SK-N-SH (cell line): ENCODE data around the gene PMM2. TPM values are rescaled to one million over a fixed set of nuclear protein-coding genes. Genes with fewer than 3 reads are reported as not detected.

Source experiments
- CTCF ChIA-PET: fragments of 300-600, 350-600 bp; formaldehyde crosslinking; extraction: SDS; loops from one replicate; lab custom pipeline; 2021; lab: Yijun Ruan, JAX
- POLR2A ChIA-PET: fragments of 350-600 bp; sonication (Branson Sonifier 250); formaldehyde crosslinking; extraction: SDS; loops from one replicate; lab custom pipeline; 2020; ENCODE audit warnings: antibody characterized with exemption, inconsistent platforms; lab: Yijun Ruan, JAX
- DNase-seq: peaks from one replicate; pipeline ENCODE4 v3.0.0; 2012
- H2AFZ ChIP-seq: fragments of 200-600 bp; sonication (generic); 2 replicates; pipeline ENCODE4 v1.8.1; 2016; ENCODE audit warnings: antibody characterized with exemption, mild to moderate bottlenecking, low read depth
- H3F3A ChIP-seq: fragments of 200-600 bp; sonication (generic); replicated peaks from 2 replicates; pipeline ENCODE3; 2016; ENCODE audit warnings: antibody characterized with exemption, mild to moderate bottlenecking; ENCODE audit not compliant: insufficient read depth
- H3K27ac ChIP-seq, 2 experiments: fragments of 200-500 bp in 1 of 2; fragments of 200-600 bp in 1 of 2; sonication (Bioruptor generic) in 1 of 2; sonication (generic), shearing (Covaris generic) in 1 of 2; 2 replicates each; pipeline versions ENCODE4 v1.5.1 to v1.6.1; 2014 to 2016; ENCODE audit warnings: low read depth in 2 of 2, inconsistent platforms in 1 of 2, low read length in 1 of 2, mild to moderate bottlenecking in 1 of 2, mixed read lengths in 1 of 2
- H3K27me3 ChIP-seq: fragments of 200-600 bp; sonication (generic), shearing (Covaris generic); 2 replicates; pipeline ENCODE4 v1.6.1; 2016; ENCODE audit warnings: mixed run types; ENCODE audit not compliant: insufficient read depth
- H3K36me3 ChIP-seq, 2 experiments: fragments of 200-500 bp in 1 of 2; fragments of 200-600 bp in 1 of 2; sonication (Bioruptor generic) in 1 of 2; sonication (generic) in 1 of 2; replicated peaks in 1 of 2; 2 replicates each; pipeline versions ENCODE3 to v1.5.1; 2014 to 2016; ENCODE audit warnings: low read length in 1 of 2, mild to moderate bottlenecking in 1 of 2; ENCODE audit not compliant: insufficient read depth in 2 of 2, control insufficient read depth in 1 of 2
- H3K4me1 ChIP-seq, 2 experiments: fragments of 200-500 bp in 1 of 2; fragments of 200-600 bp in 1 of 2; sonication (Bioruptor generic) in 1 of 2; sonication (generic), shearing (Covaris generic) in 1 of 2; 2 replicates each; pipeline versions ENCODE4 v1.5.1 to v1.6.1; 2014 to 2016; ENCODE audit warnings: low read depth in 1 of 2, low read length in 1 of 2, mixed run types in 1 of 2; ENCODE audit not compliant: insufficient read depth in 2 of 2, control insufficient read depth in 1 of 2
- H3K4me2 ChIP-seq: fragments of 200-600 bp; sonication (generic), shearing (Covaris generic); 2 replicates; pipeline ENCODE4 v1.6.1; 2017; ENCODE audit warnings: mixed run types
- H3K4me3 ChIP-seq, 2 experiments: fragments of 200-500 bp in 1 of 2; fragments of 200-600 bp in 1 of 2; sonication (Bioruptor generic) in 1 of 2; sonication (generic), shearing (Covaris generic) in 1 of 2; 2 replicates each; pipeline versions ENCODE4 v1.5.1 to v1.8.1; 2014 to 2016; ENCODE audit warnings: low read depth in 2 of 2, inconsistent platforms in 1 of 2, low read length in 1 of 2, mild to moderate bottlenecking in 1 of 2, mixed read lengths in 1 of 2, moderate library complexity in 1 of 2
- H3K79me2 ChIP-seq: fragments of 200-600 bp; sonication (generic); 2 replicates; pipeline ENCODE4 v1.8.1; 2017; ENCODE audit warnings: mild to moderate bottlenecking; ENCODE audit not compliant: insufficient read depth
- H3K9ac ChIP-seq: fragments of 200-600 bp; sonication (generic); 2 replicates; pipeline ENCODE4 v1.6.1; 2017; ENCODE audit warnings: mixed run types
- H3K9me2 ChIP-seq: fragments of 200-600 bp; sonication (generic); 2 replicates; pipeline ENCODE4 v1.6.1; 2017; ENCODE audit warnings: mixed run types
- H3K9me3 ChIP-seq: fragments of 200-600 bp; sonication (generic); 2 replicates; pipeline ENCODE4 v1.6.1; 2017; ENCODE audit warnings: mixed run types, mild to moderate bottlenecking, moderate library complexity
- H4K20me1 ChIP-seq: fragments of 200-600 bp; sonication (generic); 2 replicates; pipeline ENCODE4 v1.6.1; 2017; ENCODE audit warnings: mild to moderate bottlenecking, mixed run types; ENCODE audit not compliant: insufficient read depth
- ELF1 ChIP-seq: IDR thresholded peaks from 2 replicates; pipeline ENCODE4 v1.4.0; 2012
- EP300 ChIP-seq, 2 experiments: IDR thresholded peaks; 2 replicates each; pipeline versions ENCODE4 v1.4.0 to v1.6.1; 2012; ENCODE audit warnings: borderline replicate concordance in 1 of 2, low read depth in 1 of 2, low read length in 1 of 2
- EZH2phosphoT487 ChIP-seq: fragments of 200-600 bp; sonication (generic); IDR thresholded peaks from 2 replicates; pipeline ENCODE4 v1.6.1; 2017; ENCODE audit warnings: low read depth, mixed run types, mild to moderate bottlenecking, antibody characterized with exemption, moderate library complexity, borderline replicate concordance
- JUND ChIP-seq: IDR thresholded peaks from 2 replicates; pipeline ENCODE4 v1.4.0; 2012
- MEF2A ChIP-seq: IDR thresholded peaks from 2 replicates; pipeline ENCODE4 v1.4.0; 2012; ENCODE audit warnings: low read depth, borderline replicate concordance
- MXI1 ChIP-seq: IDR thresholded peaks from 2 replicates; pipeline ENCODE4 v1.6.1; 2012; ENCODE audit warnings: mild to moderate bottlenecking, low read depth, low read length, improper control_type of control experiment
- NFIC ChIP-seq: IDR thresholded peaks from 2 replicates; pipeline ENCODE4 v1.4.0; 2012; ENCODE audit warnings: borderline replicate concordance
- POLR2AphosphoS5 ChIP-seq: IDR thresholded peaks from 2 replicates; pipeline ENCODE4 v1.6.1; 2012; ENCODE audit warnings: low read depth, low read length
- RAD21 ChIP-seq: IDR thresholded peaks from 2 replicates; pipeline ENCODE4 v1.6.1; 2012; ENCODE audit warnings: mild to moderate bottlenecking, low read length
- RCOR1 ChIP-seq: fragments of 150-350 bp; IDR thresholded peaks from 2 replicates; pipeline ENCODE4 v1.6.1; 2017; ENCODE audit warnings: antibody characterized with exemption, low read length
- RFX5 ChIP-seq: IDR thresholded peaks from 2 replicates; pipeline ENCODE4 v1.6.1; 2012; ENCODE audit warnings: mild to moderate bottlenecking, improper control_type of control experiment, low read length
- TAF1 ChIP-seq: IDR thresholded peaks from 2 replicates; pipeline ENCODE4 v1.6.1; 2012; ENCODE audit warnings: low read depth, mild to moderate bottlenecking, low read length, moderate library complexity, borderline replicate concordance
- TCF12 ChIP-seq: IDR thresholded peaks from 2 replicates; pipeline ENCODE4 v1.4.0; 2012
- TEAD4 ChIP-seq: IDR thresholded peaks from 2 replicates; pipeline ENCODE4 v1.4.0; 2012; ENCODE audit warnings: mild to moderate bottlenecking, borderline replicate concordance; ENCODE audit not compliant: insufficient read depth
- WGBS: methylation state at CpG from one replicate; pipeline ENCODE4 v1.1.6; 2017; ENCODE audit warnings: low lambda C conversion rate; 5-methylcytosine and 5-hydroxymethylcytosine counted together
- polyA plus RNA-seq, 3 experiments: library from polyadenylated mRNA; depleted of rRNA; stranded (reverse); fragments of >200 nt; gene quantifications; 2 replicates each; pipeline ENCODE4 v1.2.3, GENCODE V29; 2012
- TF ChIP-seq, protein P1 (sequence below): IDR thresholded peaks from 2 replicates; pipeline ENCODE4 v1.6.1; 2012; ENCODE audit warnings: mild to moderate bottlenecking, low read depth, low read length, moderate library complexity
- TF ChIP-seq, protein P2 (sequence below): IDR thresholded peaks from 2 replicates; pipeline ENCODE4 v1.4.0; 2012; ENCODE audit warnings: low read depth, borderline replicate concordance
- TF ChIP-seq, protein P3 (sequence below): fragments of 150-350 bp; IDR thresholded peaks from 2 replicates; pipeline ENCODE4 v1.6.1; 2017; ENCODE audit warnings: antibody characterized with exemption, low read length, low read depth, borderline replicate concordance

PMM2 gene
- polyA plus RNA-seq, 1 of the 3 experiments (the other 2 are of a cell fraction): 24.3 TPM

DNA sequence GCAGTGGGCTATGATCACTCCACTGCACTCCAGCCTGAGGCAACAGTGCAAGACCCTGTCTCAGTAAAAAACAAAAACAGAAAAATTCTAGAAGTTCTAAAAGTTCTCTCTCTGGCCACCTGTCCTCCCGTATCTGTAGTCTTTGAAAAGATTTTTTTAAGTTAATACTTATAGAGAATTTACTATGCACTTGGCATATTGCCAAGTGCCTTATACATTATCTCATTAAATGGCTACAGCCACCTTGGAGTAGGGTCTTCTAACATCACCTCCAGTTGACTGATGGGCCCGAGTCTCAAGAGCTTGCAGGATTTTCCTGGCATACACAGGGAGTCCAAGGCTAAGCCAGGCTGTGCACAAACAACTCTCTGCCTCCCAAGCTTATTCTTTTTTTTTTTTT is 44.9 kb upstream of the PMM2 start:
- no peak overlapping the region for H3K9ac ChIP-seq
- H3K79me2 ChIP-seq: no peaks in the 10 kb centered on the region
- H3K4me1 ChIP-seq: peaks cover 3 to 6% of the 10 kb centered on the region in 2 experiments; a peak in 2 of 4 replicates
- H3K27ac ChIP-seq: no peak overlapping the region
- H3K36me3 ChIP-seq: peaks cover 0 to 4% of the 10 kb centered on the region in 2 experiments
- CTCF ChIA-PET: interaction anchor here (0.9 to 1.2 kb wide), 3 partner anchors 13 to 117 kb away, joined by 3 read pairs; no protein-coding TSS in a partner anchor
- DNase-seq: no peak
- POLR2A ChIA-PET: no interaction called here
- no peaks in the 10 kb centered on the region for H3F3A ChIP-seq
- H3K4me2 ChIP-seq: no peak overlapping the region
- no peaks in the 10 kb centered on the region for H3K9me2 ChIP-seq
- TF ChIP-seq, protein P1, sequence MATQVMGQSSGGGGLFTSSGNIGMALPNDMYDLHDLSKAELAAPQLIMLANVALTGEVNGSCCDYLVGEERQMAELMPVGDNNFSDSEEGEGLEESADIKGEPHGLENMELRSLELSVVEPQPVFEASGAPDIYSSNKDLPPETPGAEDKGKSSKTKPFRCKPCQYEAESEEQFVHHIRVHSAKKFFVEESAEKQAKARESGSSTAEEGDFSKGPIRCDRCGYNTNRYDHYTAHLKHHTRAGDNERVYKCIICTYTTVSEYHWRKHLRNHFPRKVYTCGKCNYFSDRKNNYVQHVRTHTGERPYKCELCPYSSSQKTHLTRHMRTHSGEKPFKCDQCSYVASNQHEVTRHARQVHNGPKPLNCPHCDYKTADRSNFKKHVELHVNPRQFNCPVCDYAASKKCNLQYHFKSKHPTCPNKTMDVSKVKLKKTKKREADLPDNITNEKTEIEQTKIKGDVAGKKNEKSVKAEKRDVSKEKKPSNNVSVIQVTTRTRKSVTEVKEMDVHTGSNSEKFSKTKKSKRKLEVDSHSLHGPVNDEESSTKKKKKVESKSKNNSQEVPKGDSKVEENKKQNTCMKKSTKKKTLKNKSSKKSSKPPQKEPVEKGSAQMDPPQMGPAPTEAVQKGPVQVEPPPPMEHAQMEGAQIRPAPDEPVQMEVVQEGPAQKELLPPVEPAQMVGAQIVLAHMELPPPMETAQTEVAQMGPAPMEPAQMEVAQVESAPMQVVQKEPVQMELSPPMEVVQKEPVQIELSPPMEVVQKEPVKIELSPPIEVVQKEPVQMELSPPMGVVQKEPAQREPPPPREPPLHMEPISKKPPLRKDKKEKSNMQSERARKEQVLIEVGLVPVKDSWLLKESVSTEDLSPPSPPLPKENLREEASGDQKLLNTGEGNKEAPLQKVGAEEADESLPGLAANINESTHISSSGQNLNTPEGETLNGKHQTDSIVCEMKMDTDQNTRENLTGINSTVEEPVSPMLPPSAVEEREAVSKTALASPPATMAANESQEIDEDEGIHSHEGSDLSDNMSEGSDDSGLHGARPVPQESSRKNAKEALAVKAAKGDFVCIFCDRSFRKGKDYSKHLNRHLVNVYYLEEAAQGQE: no peak
- TF ChIP-seq ELF1: no peak
- TF ChIP-seq, protein P2, sequence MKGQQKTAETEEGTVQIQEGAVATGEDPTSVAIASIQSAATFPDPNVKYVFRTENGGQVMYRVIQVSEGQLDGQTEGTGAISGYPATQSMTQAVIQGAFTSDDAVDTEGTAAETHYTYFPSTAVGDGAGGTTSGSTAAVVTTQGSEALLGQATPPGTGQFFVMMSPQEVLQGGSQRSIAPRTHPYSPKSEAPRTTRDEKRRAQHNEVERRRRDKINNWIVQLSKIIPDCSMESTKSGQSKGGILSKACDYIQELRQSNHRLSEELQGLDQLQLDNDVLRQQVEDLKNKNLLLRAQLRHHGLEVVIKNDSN: no peak
- no peak for TF ChIP-seq RAD21
- no peak for TF ChIP-seq JUND
- no peak for TF ChIP-seq TEAD4
- no peak for TF ChIP-seq MXI1
- TF ChIP-seq NFIC: peak; percentile 36; the same call in 1 of the 2 replicates
- no peak overlapping the region for H3K4me3 ChIP-seq
- no peaks in the 10 kb centered on the region for H3K9me3 ChIP-seq
- H2AFZ ChIP-seq: no peak overlapping the region
- 19% methylated on average over 2 of the region's 2 CpGs for WGBS
- no peaks in the 10 kb centered on the region for H4K20me1 ChIP-seq
- H3K27me3 ChIP-seq: no peaks in the 10 kb centered on the region

DNA sequence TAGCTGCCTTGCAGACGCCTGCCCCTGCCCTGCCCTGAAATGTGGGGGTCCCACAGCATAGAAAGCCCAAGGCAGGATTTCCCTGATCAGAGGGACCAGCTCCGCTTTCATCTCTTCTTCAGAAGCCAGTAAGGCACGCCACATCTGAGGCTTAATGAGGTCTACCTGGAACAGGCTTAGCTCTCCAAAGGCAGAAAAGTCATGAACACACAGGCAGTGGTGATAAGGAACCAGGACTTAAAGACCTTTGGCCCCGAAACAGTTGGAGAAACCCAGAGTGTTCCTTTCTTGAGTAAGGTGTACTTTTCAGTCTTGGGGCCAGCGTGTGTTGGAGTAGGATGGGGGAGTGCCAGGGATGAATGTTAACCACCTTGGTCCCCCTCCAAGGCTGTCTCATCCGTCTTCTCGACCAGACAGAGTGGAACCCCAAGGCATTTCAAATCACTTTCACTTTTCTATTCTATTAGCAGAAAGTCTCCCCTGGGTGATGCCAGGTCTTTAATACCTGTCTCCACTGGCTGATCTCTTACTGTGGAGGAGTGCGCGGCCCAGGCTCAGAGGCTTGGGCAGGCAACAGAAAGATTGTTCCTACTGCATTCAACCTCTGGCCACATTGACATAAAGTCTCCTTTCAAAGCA is 44.1 kb upstream of the PMM2 start:
- H3K36me3 ChIP-seq: peaks cover 0 to 4% of the 10 kb centered on the region in 2 experiments
- no peak overlapping the region for H2AFZ ChIP-seq
- no peak for TF ChIP-seq TCF12
- no peak for TF ChIP-seq POLR2AphosphoS5
- TF ChIP-seq RAD21: no peak
- no peak for TF ChIP-seq TAF1
- TF ChIP-seq EZH2phosphoT487: no peak
- no peak for TF ChIP-seq MEF2A
- no peak for TF ChIP-seq RFX5
- TF ChIP-seq, protein P3, sequence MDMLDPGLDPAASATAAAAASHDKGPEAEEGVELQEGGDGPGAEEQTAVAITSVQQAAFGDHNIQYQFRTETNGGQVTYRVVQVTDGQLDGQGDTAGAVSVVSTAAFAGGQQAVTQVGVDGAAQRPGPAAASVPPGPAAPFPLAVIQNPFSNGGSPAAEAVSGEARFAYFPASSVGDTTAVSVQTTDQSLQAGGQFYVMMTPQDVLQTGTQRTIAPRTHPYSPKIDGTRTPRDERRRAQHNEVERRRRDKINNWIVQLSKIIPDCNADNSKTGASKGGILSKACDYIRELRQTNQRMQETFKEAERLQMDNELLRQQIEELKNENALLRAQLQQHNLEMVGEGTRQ: no peak
- no peak for TF ChIP-seq RCOR1
- no peak for TF ChIP-seq EP300 (IDR thresholded peaks at IDR 0.05; ENCODE audit: borderline replicate concordance in 1 of 2, low read depth in 1 of 2, low read length in 1 of 2)
- POLR2A ChIA-PET: no interaction called here
- H3K27me3 ChIP-seq: no peaks in the 10 kb centered on the region
- H3K4me2 ChIP-seq: no peak overlapping the region
- H3K4me1 ChIP-seq: peaks cover 3 to 6% of the 10 kb centered on the region in 2 experiments; a peak in 2 of 4 replicates
- CTCF ChIA-PET: interaction anchor here (1.1 kb wide), 1 partner anchor 39 kb away, joined by 3 read pairs; no protein-coding TSS in a partner anchor
- H3K9ac ChIP-seq: no peak overlapping the region
- no peaks in the 10 kb centered on the region for H4K20me1 ChIP-seq
- no peaks in the 10 kb centered on the region for H3K9me2 ChIP-seq
- H3K4me3 ChIP-seq: no peak overlapping the region
- H3K27ac ChIP-seq: no peak overlapping the region
- H3K9me3 ChIP-seq: no peaks in the 10 kb centered on the region
- DNase-seq: no peak
- H3K79me2 ChIP-seq: no peaks in the 10 kb centered on the region
- 57% methylated on average over 9 of the region's 9 CpGs for WGBS
- no peaks in the 10 kb centered on the region for H3F3A ChIP-seq
